Lung (tissue), 12 donors: ENCODE measurements around the gene EIF5. TPM values are rescaled to one million over a fixed set of nuclear protein-coding genes. Genes with fewer than 3 reads are reported as not detected.

Source experiments
- ATAC-seq: fragments of 200-7000 bp; cut with Tn5 transposase; one replicate; pipeline ENCODE4 v1.9.1; 2020; ENCODE audit warnings: moderate number of reproducible peaks; ENCODE audit not compliant: insufficient read depth, low FRiP score
- DNase-seq, 3 donors: peaks; one replicate each; pipeline ENCODE4 v3.0.0-alpha.2; 2013 to 2017
- H3K27ac ChIP-seq, 2 donors: one replicate each; pipeline ENCODE4 v1.5.1; 2013; ENCODE audit warnings: mild to moderate bottlenecking in 2 of 2, moderate library complexity in 2 of 2, control low read depth in 1 of 2, inconsistent platforms in 1 of 2, low read depth in 1 of 2, low read length in 1 of 2
- H3K27me3 ChIP-seq, 3 donors: one replicate each; pipeline ENCODE4 v1.5.1; 2013; ENCODE audit warnings: low read length in 2 of 3; ENCODE audit not compliant: control insufficient read depth in 3 of 3, insufficient read depth in 3 of 3
- H3K36me3 ChIP-seq, 4 donors: one replicate each; pipeline ENCODE4 v1.5.1; 2013; ENCODE audit warnings: low read length in 4 of 4, mild to moderate bottlenecking in 1 of 4, moderate library complexity in 1 of 4; ENCODE audit not compliant: control insufficient read depth in 4 of 4, insufficient read depth in 4 of 4
- H3K4me1 ChIP-seq, 5 donors: one replicate each; pipeline ENCODE4 v1.5.1; 2013; ENCODE audit warnings: low read length in 5 of 5, mild to moderate bottlenecking in 2 of 5, moderate library complexity in 1 of 5; ENCODE audit not compliant: control insufficient read depth in 5 of 5, insufficient read depth in 5 of 5
- H3K4me3 ChIP-seq: one replicate; pipeline ENCODE4 v1.5.1; 2013; ENCODE audit warnings: mild to moderate bottlenecking, control low read depth, moderate library complexity
- H3K9ac ChIP-seq, 2 donors: one replicate each; pipeline ENCODE4 v1.5.1; 2013; ENCODE audit warnings: low read length in 2 of 2, control low read depth in 1 of 2; ENCODE audit not compliant: insufficient read depth in 1 of 2
- H3K9me3 ChIP-seq, 4 donors: one replicate each; pipeline ENCODE4 v1.5.1; 2013; ENCODE audit warnings: low read length in 3 of 4, mild to moderate bottlenecking in 1 of 4, moderate library complexity in 1 of 4; ENCODE audit not compliant: control insufficient read depth in 4 of 4, insufficient read depth in 3 of 4
- WGBS, 2 donors: extraction: QIAGEN DNeasy Blood & Tissue Kit; methylation state at CpG; one replicate each; pipeline ENCODE4 v1.1.7; 2013; 5-methylcytosine and 5-hydroxymethylcytosine counted together
- polyA plus RNA-seq, 2 donors: library from polyadenylated mRNA; stranded (reverse); fragments of 200-250 nt; gene quantifications; one replicate each; pipeline ENCODE4 v1.2.1, GENCODE V29; 2013
- total RNA-seq, 2 donors: library from RNA; depleted of rRNA in 1 of 2; stranded (reverse); fragments of >200 nt in 1 of 2; gene quantifications; one replicate each; pipeline ENCODE4 v1.2.1, GENCODE V29; 2014 to 2021
- TF ChIP-seq, protein P1 (sequence below): IDR thresholded peaks from 2 replicates; pipeline ENCODE4 v1.5.1; 2012; ENCODE audit warnings: mild to moderate bottlenecking; ENCODE audit errors: control extremely low read depth, extremely low read depth
- donor health status: control.
- donor health status: control.
- donor health status: Bipolar disorder and iron deficiency.
- donor health status: healthy.
- donor health status: DM: yes; HTN: yes; CAD: no.

Gene EIF5
- total and polyA plus RNA-seq, 4 donors, result 50.4 to 255 (median 161) TPM

DNA sequence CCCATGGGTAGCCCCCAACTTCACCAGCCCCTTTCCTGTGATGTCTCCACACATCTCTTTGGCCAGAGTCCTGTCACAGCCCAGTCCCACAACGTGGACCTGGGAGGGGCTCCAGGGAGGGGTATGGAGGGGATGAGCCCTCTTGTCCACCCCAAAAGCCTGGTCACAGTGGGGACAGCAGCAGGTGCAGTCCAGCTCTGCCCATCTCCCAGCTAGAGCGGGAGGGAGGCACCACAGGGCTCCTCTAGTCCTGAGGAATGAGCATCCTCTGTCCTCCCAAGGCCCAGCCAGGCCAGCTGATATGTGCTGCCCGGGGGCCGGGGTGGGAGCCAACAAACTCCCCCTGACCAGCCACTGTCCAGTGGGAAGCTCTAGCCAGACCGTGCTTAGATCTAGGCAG lies 43.5 kb upstream of the EIF5 start:
- no peak overlapping the region for H3K27ac ChIP-seq
- no peak overlapping the region for H3K9ac ChIP-seq
- H3K4me3 ChIP-seq, result no peak overlapping the region
- no peaks in the 10 kb centered on the region for H3K4me1 ChIP-seq
- H3K36me3 ChIP-seq, result no peaks in the 10 kb centered on the region
- no peak for ATAC-seq
- TF ChIP-seq, protein P1, sequence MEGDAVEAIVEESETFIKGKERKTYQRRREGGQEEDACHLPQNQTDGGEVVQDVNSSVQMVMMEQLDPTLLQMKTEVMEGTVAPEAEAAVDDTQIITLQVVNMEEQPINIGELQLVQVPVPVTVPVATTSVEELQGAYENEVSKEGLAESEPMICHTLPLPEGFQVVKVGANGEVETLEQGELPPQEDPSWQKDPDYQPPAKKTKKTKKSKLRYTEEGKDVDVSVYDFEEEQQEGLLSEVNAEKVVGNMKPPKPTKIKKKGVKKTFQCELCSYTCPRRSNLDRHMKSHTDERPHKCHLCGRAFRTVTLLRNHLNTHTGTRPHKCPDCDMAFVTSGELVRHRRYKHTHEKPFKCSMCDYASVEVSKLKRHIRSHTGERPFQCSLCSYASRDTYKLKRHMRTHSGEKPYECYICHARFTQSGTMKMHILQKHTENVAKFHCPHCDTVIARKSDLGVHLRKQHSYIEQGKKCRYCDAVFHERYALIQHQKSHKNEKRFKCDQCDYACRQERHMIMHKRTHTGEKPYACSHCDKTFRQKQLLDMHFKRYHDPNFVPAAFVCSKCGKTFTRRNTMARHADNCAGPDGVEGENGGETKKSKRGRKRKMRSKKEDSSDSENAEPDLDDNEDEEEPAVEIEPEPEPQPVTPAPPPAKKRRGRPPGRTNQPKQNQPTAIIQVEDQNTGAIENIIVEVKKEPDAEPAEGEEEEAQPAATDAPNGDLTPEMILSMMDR, result no peak
- peaks cover 0 to 18% (median 0%) of the 10 kb centered on the region in 3 donors for H3K27me3 ChIP-seq
- WGBS, 2 donors, result 69 to 76% methylated on average over 5 of the region's 5 CpGs
- no peak for DNase-seq
- H3K9me3 ChIP-seq, result peaks cover 0 to 2% (median 0%) of the 10 kb centered on the region in 4 donors

DNA sequence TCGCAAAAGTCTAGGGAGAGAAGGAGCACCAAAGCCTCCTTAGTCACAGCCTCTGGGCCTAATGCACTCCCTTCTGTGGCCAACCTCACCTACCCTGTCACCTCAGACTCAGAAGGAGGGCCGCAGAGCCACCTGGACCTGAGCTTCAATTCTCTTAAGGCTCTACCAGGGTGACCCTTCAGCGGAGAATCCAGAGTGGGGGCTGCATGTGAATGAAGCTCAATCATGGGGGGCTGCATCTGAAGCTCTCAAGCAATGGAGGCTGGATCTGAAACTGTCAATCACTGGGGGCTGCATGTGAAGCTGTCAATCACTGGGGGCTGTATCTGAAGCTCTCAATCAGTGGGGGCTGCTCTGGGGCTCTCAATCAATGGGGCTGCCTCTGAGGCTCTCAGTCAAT lies 43.1 kb upstream of the EIF5 start:
- DNase-seq, result no peak
- H3K4me3 ChIP-seq, result no peak overlapping the region
- no peaks in the 10 kb centered on the region for H3K4me1 ChIP-seq
- H3K36me3 ChIP-seq, result no peaks in the 10 kb centered on the region
- no peak for ATAC-seq
- TF ChIP-seq, protein P1, result no peak
- H3K27me3 ChIP-seq, result peaks cover 0 to 18% (median 0%) of the 10 kb centered on the region in 3 donors
- H3K27ac ChIP-seq, result no peak overlapping the region
- WGBS, 2 donors, result 80 to 92% methylated on average over 3 of the region's 3 CpGs
- H3K9ac ChIP-seq, result no peak overlapping the region
- H3K9me3 ChIP-seq, result peaks cover 0 to 2% (median 0%) of the 10 kb centered on the region in 4 donors

DNA sequence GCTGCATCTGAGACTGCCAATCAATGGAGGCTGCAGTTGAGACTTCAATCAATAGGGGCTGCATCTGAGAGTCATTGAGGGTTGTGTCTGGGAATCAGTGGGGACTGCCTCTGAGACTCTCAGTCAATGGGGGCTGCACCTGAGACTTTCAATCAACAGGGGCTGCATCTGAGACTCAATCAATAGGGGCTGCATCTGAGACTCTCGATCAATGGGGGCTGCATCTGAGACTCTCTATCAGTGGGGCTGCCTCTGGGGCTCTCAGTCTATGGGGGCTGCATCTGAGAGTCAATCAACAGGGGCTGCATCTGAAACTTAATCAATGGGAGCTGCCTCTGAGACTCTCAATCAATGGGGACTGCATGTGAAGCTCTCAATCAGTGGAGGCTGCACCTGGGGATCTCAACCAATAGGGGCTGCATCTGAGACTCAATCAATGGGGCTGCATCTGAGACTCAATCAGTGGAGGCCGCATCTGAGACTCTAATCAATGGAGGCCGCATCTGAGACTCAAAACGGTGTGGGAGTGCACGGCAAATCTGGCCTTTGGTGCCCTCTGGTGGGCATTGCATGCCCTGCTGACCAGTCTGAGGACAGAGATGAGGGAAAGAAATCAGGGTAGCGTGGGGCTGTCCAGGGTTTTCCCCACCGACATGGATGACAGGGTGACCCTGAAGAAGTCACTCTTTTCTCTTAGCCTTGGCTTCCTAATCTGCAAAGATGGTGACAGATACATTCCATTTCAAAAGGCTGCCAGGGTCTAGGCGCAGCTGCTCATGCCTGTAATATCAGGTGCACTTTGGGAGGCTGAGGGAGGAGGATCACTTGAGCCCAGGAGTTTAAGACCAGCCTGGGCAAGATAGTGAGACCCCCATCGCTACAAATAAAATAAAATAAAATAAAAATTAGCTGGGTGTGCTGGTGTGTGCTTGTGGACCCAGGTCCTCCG lies 41.3 kb upstream of the EIF5 start:
- Histone ChIP-seq H3K36me3 (no peaks in the 10 kb centered on the region), H3K27me3 (peaks cover 0 to 15% (median 0%) of the 10 kb centered on the region in 3 donors), H3K9me3 (peaks cover 0 to 2% (median 0%) of the 10 kb centered on the region in 4 donors), H3K9ac (no peak overlapping the region), H3K4me3 (no peak overlapping the region), H3K4me1 (no peaks in the 10 kb centered on the region), H3K27ac (no peak overlapping the region)
- ATAC-seq (peak; percentile 85), DNase-seq (peak; percentile 72 to 79 (median 77))
- TF ChIP-seq, protein P1, result peak; percentile 92
- WGBS, 2 donors, result 31 to 36% methylated on average over 10 of the region's 10 CpGs
